ENCODE results near the gene PRKCD. TPM values are rescaled to one million over a fixed set of nuclear protein-coding genes. Genes with fewer than 3 reads are reported as not detected.

Gene PRKCD
- total RNA-seq, 8 experiments from 2014 or later: 0.49 to 8.0 (median 1.9) TPM

DNA sequence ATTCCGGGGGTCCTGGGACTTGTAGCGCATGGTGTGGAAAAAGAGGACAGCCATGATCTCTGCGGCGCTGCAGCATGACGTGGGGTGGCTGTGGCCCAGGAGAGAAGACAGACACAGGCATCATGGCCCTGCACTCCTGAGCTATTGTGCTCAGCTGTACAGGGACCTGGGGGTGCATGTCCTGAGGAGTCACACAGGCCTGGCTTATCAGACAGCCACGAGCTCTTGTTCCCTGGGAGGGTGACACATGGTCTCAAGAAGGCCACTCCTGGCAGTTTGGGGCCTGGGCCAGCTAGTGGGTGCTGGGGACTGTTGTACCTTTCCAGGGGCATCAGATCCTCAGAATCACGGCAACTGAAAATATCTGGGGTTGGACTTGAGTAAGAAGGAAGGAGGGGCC, 81.1 kb downstream of the PRKCD start:
- no peak for ATAC-seq (replicated peaks in 6 of 8)
- no peak overlapping the region for H3K27ac ChIP-seq
- in situ Hi-C loops (cut with MboI; ENCODE audit: low pct_unique_long_range_greater_than_20kb in 2 of 9, low sequenced_read_pairs in 9 of 9, unreplicated experiment in 9 of 9): no loop called here

More for the DNA sequence above, 81.1 kb downstream of the PRKCD start:
- Histone ChIP-seq H3K4me3 (no peak overlapping the region), H3K4me1 (replicated peaks in 1 of 2) (peaks cover 15 to 16% of the 10 kb centered on the region in 2 donors)
- 94 to 100% (median 100%) methylated on average over 1 to 3 of the region's 7 CpGs; no CpG with 5 or more reads in 7 of the 10 experiments for WGBS, 10 experiments

Other genes with a start within 250 kb of the PRKCD start
- 10 to 100 TPM in 4 of 8 experiments, 1 to 10 TPM in 4; 7.5 to 22.3 (median 10.8) TPM for gene SFMBT1, start 115.1 kb upstream of the PRKCD start, total RNA-seq
- gene RFT1, start 30.8 kb upstream of the PRKCD start, total RNA-seq: 10 to 100 TPM in 4 of 8 experiments, 1 to 10 TPM in 4; 6.7 to 26.6 (median 10.0) TPM
- gene TKT, start 94.8 kb downstream of the PRKCD start, total RNA-seq: 100 to 1,000 TPM in 6 of 8 experiments, 10 to 100 TPM in 2; 87.0 to 697 (median 139) TPM
- 10 to 100 TPM in 7 of 8 experiments, 1 to 10 TPM in 1; 9.9 to 28.7 (median 20.5) TPM for gene DCP1A, start 186.3 kb downstream of the PRKCD start, total RNA-seq

Measured in motor neuron (in vitro differentiated cells).